Measurements from ENCODE around the gene CLEC4M. TPM values are rescaled to one million over a fixed set of nuclear protein-coding genes. Genes with fewer than 3 reads are reported as not detected.

Gene CLEC4M
- total and polyA plus RNA-seq, 8 donors: 0.78 to 2.7 (median 1.4) TPM; not detected in 1

DNA sequence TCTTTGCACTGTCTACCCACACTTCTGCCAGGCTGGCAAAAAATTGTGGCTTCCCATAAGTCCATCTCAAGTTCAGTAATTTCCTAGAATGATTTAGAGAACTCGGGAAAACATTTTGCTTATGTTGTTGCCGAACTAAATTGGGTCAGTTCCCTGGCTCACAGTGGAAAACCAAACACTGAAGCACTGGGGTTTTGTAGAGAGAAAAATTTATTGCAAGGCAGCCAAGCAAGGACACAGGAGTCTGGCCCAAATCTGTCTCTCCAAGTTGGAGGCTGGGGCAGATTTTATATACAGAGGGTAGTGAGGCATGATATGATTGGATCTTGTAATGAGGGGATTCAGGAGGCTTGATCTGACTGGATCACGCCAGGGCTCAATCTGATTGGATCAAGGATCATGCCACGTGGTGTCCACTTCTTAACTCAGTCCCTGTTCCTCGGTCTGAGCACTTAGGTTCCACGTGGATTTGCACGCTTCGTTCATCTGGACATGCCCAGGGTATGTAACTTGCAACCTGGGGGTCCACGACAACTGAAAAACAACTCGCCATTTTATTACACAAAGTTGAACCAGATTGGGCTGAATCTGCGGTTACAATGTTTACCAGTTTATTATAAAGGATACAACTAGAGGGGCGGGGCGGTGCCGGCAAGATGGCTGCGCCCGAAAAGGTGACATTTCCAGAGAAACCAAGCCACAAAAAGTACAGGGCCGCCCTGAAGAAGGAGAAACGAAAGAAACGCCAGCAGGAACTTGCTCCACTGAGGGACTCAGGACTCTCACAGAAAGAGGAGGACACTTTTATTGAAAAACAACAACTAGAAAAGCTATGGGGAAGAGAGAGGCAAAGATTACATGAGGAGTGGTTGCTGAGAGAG, 23.0 kb upstream of the CLEC4M start:
- Histone ChIP-seq H3K36me3 (no peaks in the 10 kb centered on the region), H3K27ac (peak overlapping the region; percentile 23 to 63), H3K9me3 (no peaks in the 10 kb centered on the region), H3K27me3 (no peaks in the 10 kb centered on the region), H3K4me3 (no peak overlapping the region), H3K4me1 (peaks cover 0 to under 1% of the 10 kb centered on the region in 2 donors)
- intact Hi-C loops (cut with DNase I): no loop called here
- TF ChIP-seq, protein P1, sequence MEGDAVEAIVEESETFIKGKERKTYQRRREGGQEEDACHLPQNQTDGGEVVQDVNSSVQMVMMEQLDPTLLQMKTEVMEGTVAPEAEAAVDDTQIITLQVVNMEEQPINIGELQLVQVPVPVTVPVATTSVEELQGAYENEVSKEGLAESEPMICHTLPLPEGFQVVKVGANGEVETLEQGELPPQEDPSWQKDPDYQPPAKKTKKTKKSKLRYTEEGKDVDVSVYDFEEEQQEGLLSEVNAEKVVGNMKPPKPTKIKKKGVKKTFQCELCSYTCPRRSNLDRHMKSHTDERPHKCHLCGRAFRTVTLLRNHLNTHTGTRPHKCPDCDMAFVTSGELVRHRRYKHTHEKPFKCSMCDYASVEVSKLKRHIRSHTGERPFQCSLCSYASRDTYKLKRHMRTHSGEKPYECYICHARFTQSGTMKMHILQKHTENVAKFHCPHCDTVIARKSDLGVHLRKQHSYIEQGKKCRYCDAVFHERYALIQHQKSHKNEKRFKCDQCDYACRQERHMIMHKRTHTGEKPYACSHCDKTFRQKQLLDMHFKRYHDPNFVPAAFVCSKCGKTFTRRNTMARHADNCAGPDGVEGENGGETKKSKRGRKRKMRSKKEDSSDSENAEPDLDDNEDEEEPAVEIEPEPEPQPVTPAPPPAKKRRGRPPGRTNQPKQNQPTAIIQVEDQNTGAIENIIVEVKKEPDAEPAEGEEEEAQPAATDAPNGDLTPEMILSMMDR (IDR thresholded peaks at IDR 0.05): no peak
- DNase-seq (no peak), ATAC-seq (no peak)

DNA sequence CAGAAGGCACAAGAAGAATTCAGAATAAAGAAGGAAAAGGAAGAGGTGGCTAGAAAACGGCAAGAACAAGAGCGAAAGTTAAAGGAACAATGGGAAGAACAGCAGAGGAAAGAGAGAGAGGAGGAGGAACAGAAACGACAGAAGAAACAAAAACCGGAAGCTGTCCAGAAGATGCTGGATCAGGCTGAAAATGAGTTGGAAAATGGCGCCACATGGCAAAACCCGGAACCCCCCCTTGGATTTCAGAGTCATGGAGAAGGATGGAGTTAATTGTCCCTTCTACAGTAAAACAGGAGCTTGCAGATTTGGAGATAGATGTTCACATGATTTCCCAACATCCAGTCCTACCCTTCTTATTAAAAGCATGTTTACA, 22.4 kb upstream of the CLEC4M start:
- H3K27ac ChIP-seq: peak overlapping the region in 1 of 2 donors; percentile 63
- no peak overlapping the region for H3K4me3 ChIP-seq
- H3K27me3 ChIP-seq: no peaks in the 10 kb centered on the region
- ATAC-seq (no peak), DNase-seq (no peak)
- H3K9me3 ChIP-seq: no peaks in the 10 kb centered on the region
- intact Hi-C loops (cut with DNase I): no loop called here
- H3K36me3 ChIP-seq: no peaks in the 10 kb centered on the region
- TF ChIP-seq, protein P1 (IDR thresholded peaks at IDR 0.05): no peak
- no peaks in the 10 kb centered on the region for H3K4me1 ChIP-seq

DNA sequence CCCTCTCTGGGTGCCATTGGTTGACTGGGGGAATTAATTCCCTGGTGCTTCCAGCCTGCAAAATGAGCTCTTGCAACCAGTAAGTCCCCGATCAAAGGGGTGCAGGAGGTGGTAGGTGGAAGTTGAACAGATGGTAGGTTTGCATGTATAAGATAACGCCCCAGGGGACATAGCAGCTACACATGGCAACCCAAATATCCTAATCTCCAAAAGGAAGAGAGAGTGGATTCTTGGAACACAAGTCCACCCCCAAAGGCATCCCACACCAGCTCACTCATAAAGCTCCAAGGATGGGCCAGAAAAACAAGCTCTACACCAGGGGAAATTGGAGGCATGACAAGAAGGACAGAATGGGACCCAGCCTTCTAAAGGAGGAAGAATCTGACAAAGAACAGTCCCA, 20.5 kb upstream of the CLEC4M start:
- Histone ChIP-seq H3K27ac (no peak overlapping the region), H3K9me3 (no peaks in the 10 kb centered on the region), H3K36me3 (no peaks in the 10 kb centered on the region), H3K4me1 (peaks cover 0 to 4% of the 10 kb centered on the region in 2 donors), H3K27me3 (peaks cover 0 to under 1% of the 10 kb centered on the region in 2 donors), H3K4me3 (no peak overlapping the region)
- DNase-seq (no peak), ATAC-seq (no peak)
- intact Hi-C loops (cut with DNase I): no loop called here
- TF ChIP-seq, protein P1 (IDR thresholded peaks at IDR 0.05): no peak

DNA sequence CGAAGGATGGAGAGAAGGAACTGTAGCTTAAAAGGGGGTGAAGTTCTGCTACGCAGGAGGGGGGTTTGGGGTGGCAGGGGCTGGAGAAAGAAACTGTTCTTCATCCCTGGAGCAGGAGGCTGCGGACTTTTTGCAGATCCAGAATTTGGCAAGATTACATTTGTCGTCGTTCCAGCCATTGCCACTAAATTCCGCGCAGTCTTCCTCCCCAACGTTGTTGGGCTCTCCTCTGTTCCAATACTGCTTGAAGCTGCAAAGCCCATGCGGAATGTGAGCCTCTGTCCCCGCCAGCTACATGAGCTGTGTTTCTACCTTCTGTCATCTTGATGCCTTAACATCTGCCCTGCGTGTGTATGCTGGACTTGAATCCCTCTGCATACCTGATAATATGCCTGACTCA, 20.1 kb upstream of the CLEC4M start:
- Histone ChIP-seq H3K27me3 (peaks cover 0 to 4% of the 10 kb centered on the region in 2 donors), H3K36me3 (no peaks in the 10 kb centered on the region), H3K9me3 (no peaks in the 10 kb centered on the region), H3K27ac (no peak overlapping the region), H3K4me3 (no peak overlapping the region), H3K4me1 (peaks cover 0 to 6% of the 10 kb centered on the region in 2 donors)
- DNase-seq (no peak), ATAC-seq (no peak)
- intact Hi-C loops (cut with DNase I): no loop called here
- TF ChIP-seq, protein P1 (IDR thresholded peaks at IDR 0.05): no peak

DNA sequence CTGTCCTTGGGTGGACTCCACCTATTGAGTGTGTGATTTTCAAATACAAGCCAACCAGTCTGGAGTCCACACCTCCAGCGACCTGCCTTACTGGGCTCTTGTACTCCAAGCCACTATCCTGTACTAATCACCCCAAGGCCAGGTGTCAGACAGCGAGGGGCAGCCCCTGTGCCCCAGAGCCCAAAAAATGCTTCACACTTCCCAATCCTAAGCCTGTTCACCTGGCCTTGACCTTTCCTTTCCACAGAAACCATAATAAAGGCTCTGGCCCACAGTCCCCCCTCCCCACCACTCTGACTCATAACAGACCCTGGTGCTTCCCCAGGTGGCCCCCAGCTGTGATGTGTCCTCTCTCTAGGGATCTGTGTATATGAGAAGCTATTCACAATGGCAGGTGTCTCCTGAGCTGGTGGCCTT, 19.6 kb upstream of the CLEC4M start:
- Histone ChIP-seq H3K27me3 (peaks cover 0 to 9% of the 10 kb centered on the region in 2 donors), H3K36me3 (no peaks in the 10 kb centered on the region), H3K9me3 (no peaks in the 10 kb centered on the region), H3K4me3 (no peak overlapping the region), H3K4me1 (peaks cover 0 to 6% of the 10 kb centered on the region in 2 donors), H3K27ac (no peak overlapping the region)
- no peak for ATAC-seq
- intact Hi-C loops (cut with DNase I): no loop called here
- DNase-seq: peak in 1 of 4 donors; percentile 10
- TF ChIP-seq, protein P1 (IDR thresholded peaks at IDR 0.05): no peak
